Pons (tissue), 1 donor: Measurements from ENCODE around the gene FUT6.
"Not testable (repeated sequence)": the region's sequence is repeated elsewhere in the genome, so short reads cannot be mapped to it uniquely, and the experiment has no call there.

Experiments used
- DNase-seq: peaks from one replicate; pipeline ENCODE4 v3.0.0-alpha.2; 2016; ENCODE audit warnings: low spot score

Gene FUT6

DNA sequence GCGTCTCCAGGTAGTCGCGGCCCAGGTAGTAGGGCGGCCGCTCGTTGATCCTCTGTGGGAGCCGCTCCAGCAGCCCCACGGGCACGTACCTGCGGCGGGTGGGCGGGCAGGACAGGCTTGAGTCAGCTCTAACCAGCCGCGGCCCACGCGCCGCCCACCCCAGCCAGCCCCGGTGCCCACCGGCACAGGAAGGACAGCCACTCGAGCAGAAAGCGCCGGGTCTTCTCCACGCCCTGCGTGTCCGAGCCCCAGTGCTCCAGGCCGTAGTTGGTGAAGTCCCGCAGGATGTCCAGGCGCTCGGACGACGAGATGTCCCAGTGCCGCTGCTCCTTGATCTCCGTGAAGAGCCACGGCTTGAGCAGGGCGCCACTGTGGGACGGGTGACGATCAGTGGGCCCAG, 54.1 kb downstream of the FUT6 start:
- no peak for DNase-seq

DNA sequence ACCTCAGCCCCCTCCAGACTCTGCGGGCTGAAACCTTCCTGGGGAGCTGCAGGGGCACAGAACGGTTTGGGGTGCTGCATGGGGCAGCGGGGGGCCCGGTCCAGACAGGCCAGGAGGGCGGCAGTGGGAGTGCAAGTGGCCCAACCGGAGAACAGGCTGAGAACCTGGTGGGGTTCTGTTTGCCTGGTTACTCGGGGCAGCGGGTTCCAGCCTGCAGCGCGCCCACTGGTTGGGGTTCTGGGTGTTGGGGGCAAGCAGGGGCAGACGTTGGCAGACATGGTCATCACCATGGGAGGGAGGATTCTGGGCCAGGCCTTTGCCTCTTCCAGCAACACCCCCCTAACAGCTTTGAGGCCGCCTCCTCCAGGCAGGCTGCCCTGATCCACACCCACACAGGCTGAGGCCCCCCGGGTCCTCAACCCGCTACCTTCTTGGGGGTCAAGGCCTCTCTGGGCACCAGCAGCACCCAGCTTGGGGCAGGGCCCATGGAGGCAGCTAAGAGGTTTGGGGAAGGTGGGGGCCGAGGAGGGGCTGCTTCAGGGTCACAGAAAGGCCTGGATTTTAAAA, 54.8 kb downstream of the FUT6 start, which contains the start of gene PRR22:
PRR22 (minus strand) TSS at position 166 of the 567 bp plus-strand sequence; CDS start at position 80, 86 bp downstream.
- no peak for DNase-seq

DNA sequence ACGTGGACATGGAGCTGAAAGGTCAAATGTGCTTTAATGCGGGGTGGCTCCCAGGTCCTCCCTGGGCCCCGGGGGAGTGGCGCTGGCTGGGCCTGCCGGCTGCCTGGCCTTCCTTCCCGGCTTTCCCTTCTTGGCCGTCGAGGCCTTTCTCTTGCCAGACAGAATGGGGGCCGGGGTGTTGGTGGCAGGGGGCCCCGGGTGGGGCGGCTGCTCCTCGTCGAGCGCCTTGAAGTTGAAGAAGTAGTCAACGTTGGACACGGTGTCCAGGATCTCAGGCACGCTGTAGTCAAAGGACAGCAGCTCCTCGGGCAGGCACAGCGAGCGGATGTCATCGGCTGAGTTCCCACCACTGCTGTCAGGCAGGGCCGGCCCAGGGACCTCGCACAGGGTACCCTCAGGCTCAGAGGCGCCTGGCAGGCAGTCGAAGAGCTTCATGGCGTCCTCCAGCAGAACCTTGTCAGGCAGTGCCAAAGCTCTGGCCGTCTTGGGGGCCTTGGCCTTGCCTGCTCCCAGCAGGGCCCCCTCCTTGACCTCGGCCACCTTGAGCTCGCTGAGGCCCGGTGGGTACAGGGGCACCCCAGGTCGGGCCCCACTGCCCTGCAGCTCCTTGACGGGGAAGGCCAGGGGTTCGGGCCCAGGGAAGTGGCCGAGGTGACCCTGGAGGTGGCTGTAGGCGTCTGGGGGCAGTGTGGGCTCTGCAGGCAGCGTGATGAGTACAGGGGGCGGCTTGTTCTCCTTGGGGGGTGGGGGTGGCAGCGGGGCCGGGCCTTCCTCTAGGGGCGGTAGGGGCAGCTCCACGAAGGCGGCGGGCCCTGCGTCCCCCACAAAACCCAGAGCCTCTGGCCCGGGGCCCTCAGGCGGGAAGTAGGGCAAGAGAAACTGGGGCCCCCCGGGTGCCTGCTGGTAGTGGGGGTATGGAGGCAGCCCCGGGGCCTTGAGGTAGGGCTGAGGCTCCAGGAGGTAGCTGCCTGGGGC, 56.3 kb downstream of the FUT6 start:
- no peak for DNase-seq

DNA sequence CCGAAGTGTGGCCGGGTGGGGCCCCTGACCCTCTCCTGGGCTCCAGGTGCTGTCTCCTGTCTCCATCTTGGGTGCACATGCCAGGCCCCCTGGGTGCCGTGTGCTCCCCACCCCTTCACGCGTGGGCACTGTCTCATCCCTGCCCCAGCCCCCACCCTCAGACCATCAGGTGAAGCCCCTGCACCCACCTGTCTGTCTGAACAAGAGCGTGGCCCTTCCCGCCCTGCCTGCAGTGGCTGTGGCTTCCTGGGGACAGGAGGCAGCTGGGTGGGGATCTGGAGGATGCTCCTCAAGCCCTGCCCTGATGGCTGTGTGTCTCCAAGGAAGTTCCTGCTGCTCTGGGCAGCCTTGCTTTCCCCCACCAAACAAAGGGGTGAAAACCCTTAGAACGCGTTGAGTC, 57.2 kb downstream of the FUT6 start:
- no peak for DNase-seq

DNA sequence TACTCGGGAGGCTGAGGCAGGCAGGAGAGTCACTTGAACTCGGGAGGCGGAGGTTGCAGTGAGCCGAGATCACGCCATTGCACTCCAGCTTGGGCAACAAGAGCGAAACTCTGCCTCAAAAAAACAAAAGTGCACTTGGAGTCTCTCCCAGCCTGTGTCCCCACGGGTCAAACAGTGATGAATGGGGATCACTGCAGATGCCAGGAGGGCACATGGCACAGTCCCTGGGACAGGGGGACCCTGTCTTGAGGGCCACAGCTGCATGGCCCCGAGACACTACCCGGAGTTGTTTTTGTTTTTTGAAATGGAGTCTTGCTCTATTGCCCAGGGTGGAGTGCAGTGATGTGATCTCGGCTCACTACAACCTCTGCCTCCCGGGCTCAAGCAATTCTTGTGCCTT, 58.6 kb downstream of the FUT6 start:
- DNase-seq = not testable (repeated sequence)
